Fibroblast of villous mesenchyme (primary cell): ENCODE data around the gene ZNF343. TPM values are rescaled to one million over a fixed set of nuclear protein-coding genes. Genes with fewer than 3 reads are reported as not detected.
A peak's percentile ranks its signal among the peaks of the same experiment; 100 is the strongest.

Experiments used
- DNase-seq: peaks from one replicate; pipeline ENCODE4 v3.0.0-alpha.2; 2010; ENCODE audit warnings: low read depth
- H3K4me3 ChIP-seq: 2 replicates; pipeline ENCODE4 v1.5.1; 2011; ENCODE audit warnings: low read depth, mild to moderate bottlenecking, low read length
- total RNA-seq: library from RNA; depleted of rRNA; stranded (reverse); fragments of >200 nt; gene quantifications from 2 replicates; pipeline ENCODE4 v1.2.3, GENCODE V29; 2012
- TF ChIP-seq, protein P1 (sequence below): IDR thresholded peaks from 2 replicates; pipeline ENCODE4 v1.5.1; 2012; ENCODE audit warnings: low read depth, mild to moderate bottlenecking, low read length; ENCODE audit not compliant: insufficient read depth

ZNF343 gene
- total RNA-seq, 1 donor = 10.4 TPM

DNA sequence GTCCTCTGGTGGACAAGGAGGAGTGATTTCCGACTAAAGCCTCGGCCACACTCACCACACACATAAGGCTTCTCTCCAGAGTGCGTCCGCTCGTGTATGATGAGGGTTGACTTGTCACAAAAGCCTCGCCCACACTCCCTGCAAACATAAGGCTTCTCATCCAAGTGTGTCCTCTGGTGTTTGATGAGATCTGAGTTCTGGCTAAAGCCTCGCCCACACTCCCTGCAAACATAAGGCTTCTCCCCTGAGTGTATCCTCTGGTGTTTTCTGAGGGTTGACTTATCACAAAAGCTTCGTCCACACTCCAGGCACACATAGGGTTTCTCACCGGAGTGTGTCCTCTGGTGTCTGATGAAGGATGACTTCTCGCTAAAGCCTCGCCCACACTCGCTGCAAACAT lies 25.2 kb downstream of the ZNF343 start:
- no peak for DNase-seq
- TF ChIP-seq, protein P1, sequence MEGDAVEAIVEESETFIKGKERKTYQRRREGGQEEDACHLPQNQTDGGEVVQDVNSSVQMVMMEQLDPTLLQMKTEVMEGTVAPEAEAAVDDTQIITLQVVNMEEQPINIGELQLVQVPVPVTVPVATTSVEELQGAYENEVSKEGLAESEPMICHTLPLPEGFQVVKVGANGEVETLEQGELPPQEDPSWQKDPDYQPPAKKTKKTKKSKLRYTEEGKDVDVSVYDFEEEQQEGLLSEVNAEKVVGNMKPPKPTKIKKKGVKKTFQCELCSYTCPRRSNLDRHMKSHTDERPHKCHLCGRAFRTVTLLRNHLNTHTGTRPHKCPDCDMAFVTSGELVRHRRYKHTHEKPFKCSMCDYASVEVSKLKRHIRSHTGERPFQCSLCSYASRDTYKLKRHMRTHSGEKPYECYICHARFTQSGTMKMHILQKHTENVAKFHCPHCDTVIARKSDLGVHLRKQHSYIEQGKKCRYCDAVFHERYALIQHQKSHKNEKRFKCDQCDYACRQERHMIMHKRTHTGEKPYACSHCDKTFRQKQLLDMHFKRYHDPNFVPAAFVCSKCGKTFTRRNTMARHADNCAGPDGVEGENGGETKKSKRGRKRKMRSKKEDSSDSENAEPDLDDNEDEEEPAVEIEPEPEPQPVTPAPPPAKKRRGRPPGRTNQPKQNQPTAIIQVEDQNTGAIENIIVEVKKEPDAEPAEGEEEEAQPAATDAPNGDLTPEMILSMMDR = no peak
- no peak overlapping the region for H3K4me3 ChIP-seq

GRCh38 chr20:2480381-2480780 lies 28.3 kb downstream of the ZNF343 start:
- DNase-seq = no peak
- TF ChIP-seq, protein P1 = no peak
- no peak overlapping the region for H3K4me3 ChIP-seq

DNA sequence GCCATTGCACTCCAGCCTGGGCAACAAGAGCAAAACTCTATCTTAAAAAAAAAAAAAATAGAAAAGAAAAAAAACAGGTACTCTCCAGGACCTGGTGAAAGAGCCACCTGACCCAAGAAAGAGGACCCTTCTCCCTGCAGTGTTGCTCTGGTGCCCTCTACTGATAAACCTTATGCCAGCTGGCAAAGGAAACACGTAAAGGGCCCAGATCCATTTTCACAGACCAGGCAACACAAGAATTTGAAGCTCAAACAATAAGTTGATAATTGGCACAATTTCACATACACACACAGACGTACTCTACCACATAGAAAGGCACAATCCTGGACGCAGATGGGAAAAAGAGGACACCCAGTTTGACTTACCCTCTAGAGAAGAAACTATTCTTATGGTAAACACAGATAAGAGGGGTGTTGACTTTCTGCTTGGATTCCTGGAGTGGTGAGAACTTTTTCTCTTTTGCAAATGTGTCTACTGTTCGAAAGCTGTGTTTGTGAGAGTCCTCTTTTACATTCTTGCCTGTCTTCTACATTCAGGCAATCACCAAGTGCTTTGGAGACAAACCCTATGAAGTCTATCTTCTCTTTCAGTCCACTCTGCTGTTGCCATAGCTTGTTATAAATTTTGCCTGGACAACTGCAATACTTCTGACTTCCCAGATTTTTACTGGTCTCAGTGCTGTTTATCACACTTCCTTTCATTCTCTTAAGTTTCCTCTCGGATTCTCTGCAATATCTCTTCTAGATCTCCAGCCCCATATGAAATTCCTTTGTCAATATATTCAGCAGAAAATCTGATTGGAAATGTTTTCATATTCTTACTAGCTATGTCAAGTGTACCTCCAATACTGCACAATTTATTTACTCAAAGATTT lies 31.7 kb downstream of the ZNF343 start:
- TF ChIP-seq, protein P1 = peak; percentile 23
- DNase-seq = peak; percentile 12
- no peak overlapping the region for H3K4me3 ChIP-seq

DNA sequence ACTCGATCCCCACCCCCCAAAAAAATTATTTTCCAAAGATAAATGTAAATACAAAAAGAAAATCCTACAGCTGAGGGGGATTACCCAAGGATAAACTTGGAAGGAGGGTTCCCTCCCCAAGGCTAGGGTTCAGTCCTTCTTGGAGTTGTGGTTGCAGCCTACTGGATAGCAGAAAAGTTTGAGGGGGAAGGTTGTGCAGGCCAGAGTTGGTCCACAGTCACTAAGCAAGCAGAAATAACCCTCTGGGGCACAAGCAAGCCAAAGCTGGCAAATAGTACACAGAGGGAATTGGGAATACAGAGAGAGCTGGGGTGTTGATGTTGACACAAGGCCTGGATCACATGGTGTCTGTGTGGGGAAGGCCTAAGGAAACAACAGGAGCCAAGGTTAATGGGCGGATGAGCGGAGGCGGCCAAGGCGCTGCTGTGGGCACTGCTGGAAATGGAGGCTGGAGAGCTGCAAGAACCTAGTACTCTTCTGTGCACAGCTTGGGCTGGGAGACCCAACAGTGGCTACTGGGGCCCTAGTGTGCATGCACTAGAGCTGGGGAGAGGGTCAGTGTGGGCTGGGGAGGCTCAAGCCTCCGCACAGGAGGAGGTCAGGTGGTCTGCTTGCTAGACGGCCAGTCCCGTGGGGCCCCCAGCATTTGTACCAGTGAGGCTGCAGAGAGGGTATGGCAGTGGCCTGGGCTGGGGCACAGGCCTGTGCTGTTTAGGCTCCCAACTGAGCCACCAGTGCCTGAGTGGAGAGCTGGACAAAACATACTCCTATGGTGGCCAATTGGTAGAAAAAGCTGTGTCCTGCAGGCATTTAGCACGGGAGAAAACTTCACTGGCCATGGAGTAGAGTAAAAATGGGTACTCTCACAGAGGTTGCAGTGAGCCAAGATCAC lies 32.6 kb downstream of the ZNF343 start:
- TF ChIP-seq, protein P1 = no peak
- no peak for DNase-seq
- no peak overlapping the region for H3K4me3 ChIP-seq

- TF ChIP-seq, protein P1 = no peak
- no peak overlapping the region for H3K4me3 ChIP-seq
- DNase-seq = peak; percentile 93
These were observed 35.2 kb downstream of the ZNF343 start for GRCh38 chr20:2473516-2473915.

DNA sequence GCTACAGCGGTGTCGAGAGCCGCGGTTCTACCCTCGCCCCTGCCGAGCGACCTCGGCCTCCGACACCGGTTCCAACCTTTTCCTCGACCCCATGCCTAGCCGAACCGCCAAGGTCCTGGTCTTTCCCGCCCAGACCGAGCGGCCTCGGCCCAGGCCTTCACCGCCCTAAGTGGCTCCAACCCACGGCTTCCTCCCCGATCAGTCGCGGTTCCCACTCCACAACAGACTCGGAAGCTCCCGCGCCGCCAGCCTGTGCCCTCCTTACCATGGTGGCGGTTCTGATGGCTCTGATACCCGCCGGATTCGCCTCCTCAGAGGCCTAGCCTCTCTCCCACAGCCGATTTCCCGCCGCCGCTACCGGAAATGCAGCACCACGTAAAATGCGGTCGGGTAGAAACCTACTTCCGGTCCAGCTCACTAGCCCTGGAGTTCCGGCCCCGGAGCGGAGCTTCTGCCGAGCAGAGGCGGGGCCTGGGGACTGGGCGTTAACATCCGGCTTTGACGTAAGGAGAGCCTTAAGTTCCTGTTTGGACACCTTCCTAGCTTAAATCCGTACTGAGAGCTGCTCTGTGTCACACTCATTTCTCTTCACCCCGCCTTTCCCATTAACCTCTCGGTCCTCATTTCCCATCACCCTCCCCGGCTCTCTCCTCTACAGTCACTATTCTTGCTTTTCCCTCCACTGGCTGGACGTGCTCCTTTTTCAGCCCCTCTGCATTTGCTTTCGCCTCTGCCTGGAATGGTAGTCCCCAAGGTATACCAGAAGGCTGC lies 38.1 kb downstream of the ZNF343 start, which contains the start of gene SNRPB:
SNRPB (minus strand) TSS at position 367 of the 771 bp plus-strand sequence; CDS start at position 268, 99 bp downstream.
- H3K4me3 ChIP-seq = peak within 1 kb of the TSS; percentile 84
- peak; percentile 100 for DNase-seq
- TF ChIP-seq, protein P1 = no peak
